ENCODE data around the gene PRKAG2. TPM values are rescaled to one million over a fixed set of nuclear protein-coding genes. Genes with fewer than 3 reads are reported as not detected.
A peak's percentile ranks its signal among the peaks of the same experiment; 100 is the strongest.

PRKAG2 gene
- total RNA-seq = 10 to 100 TPM; 38.3 to 78.5 TPM

DNA sequence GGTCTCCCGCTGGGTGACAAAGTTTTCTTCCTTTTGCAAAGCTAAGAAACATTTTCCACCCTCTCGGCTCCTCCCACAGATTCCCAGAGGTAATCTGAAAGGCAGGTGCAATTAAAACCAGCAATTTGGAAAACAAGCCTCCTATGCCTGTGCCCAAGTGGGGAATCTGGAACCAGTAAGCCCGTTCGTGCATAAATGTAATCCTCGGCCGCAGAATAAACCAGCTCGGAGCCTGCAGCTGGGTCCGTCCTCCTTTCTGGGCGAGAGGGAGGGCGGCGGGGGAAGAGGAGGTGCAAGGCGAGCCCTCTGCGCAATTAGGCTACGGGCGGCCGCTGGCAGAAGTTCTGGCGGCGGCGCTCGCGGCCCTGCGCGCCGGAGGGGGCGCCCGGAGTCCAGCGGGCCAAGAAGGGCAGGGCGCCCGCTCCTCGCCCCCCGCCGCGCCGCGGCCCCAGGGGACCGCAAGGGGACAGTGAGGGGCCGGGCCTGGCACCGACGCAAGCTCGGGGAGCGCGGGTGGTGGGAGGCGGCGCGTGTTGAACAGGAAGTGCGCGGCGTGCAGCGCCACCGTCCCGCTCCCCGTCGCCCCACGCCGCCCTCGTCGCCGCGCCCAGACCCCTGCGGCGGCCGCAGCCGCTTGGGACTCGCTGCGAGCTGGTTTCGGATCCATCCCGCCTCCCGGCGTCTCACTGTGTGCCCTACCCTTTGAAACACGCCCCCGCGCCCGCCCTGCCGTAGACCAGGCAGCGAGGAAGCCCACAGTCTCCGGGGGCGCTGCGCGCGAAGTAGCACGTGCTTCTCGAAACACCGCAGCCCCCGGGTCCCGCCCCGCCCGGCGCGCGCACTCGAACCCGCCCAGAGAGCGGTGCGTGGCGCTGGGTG lies at the start of gene PRKAG2:
Gene PRKAG2, minus strand, starts transcription at position 217 of the 879 bp plus-strand sequence. CDS start 495 bp downstream, outside the sequence.
- H3K9me3 ChIP-seq = no peaks in the 10 kb centered on the region
- H3K27me3 ChIP-seq (replicated peaks; ENCODE audit: insufficient read depth) = no peaks in the 10 kb centered on the region
- peak; percentile 41 for DNase-seq (ENCODE audit: low spot score)
- no peak for ATAC-seq (ENCODE audit: insufficient number of reproducible peaks, low FRiP score, low read depth)
- peaks cover 4 to 15% of the 10 kb centered on the region in 2 donors for H3K4me1 ChIP-seq (ENCODE audit: control insufficient read depth in 1 of 2, low read depth in 2 of 2)
- TF ChIP-seq, protein P1, sequence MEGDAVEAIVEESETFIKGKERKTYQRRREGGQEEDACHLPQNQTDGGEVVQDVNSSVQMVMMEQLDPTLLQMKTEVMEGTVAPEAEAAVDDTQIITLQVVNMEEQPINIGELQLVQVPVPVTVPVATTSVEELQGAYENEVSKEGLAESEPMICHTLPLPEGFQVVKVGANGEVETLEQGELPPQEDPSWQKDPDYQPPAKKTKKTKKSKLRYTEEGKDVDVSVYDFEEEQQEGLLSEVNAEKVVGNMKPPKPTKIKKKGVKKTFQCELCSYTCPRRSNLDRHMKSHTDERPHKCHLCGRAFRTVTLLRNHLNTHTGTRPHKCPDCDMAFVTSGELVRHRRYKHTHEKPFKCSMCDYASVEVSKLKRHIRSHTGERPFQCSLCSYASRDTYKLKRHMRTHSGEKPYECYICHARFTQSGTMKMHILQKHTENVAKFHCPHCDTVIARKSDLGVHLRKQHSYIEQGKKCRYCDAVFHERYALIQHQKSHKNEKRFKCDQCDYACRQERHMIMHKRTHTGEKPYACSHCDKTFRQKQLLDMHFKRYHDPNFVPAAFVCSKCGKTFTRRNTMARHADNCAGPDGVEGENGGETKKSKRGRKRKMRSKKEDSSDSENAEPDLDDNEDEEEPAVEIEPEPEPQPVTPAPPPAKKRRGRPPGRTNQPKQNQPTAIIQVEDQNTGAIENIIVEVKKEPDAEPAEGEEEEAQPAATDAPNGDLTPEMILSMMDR (IDR thresholded peaks at IDR 0.05) = no peak
- H3K4me3 ChIP-seq = peak within 1 kb of the TSS; percentile 80
- peak within 1 kb of the TSS; percentile 73 to 90 for H3K27ac ChIP-seq
- no peaks in the 10 kb centered on the region for H3K36me3 ChIP-seq

- DNase-seq (ENCODE audit: low spot score) (no peak), ATAC-seq (ENCODE audit: insufficient number of reproducible peaks, low FRiP score, low read depth) (no peak)
- TF ChIP-seq, protein P1 (IDR thresholded peaks at IDR 0.05) = no peak
- Histone ChIP-seq H3K27me3 (replicated peaks; ENCODE audit: insufficient read depth) (no peaks in the 10 kb centered on the region), H3K4me3 (no peak overlapping the region), H3K9me3 (no peaks in the 10 kb centered on the region), H3K36me3 (no peaks in the 10 kb centered on the region), H3K4me1 (ENCODE audit: control insufficient read depth in 1 of 2, low read depth in 2 of 2) (no peaks in the 10 kb centered on the region), H3K27ac (peak overlapping the region in 1 of 2 donors; percentile 18)
These were observed 49.4 kb upstream of the PRKAG2 start for GRCh38 chr7:151926336-151926712.

DNA sequence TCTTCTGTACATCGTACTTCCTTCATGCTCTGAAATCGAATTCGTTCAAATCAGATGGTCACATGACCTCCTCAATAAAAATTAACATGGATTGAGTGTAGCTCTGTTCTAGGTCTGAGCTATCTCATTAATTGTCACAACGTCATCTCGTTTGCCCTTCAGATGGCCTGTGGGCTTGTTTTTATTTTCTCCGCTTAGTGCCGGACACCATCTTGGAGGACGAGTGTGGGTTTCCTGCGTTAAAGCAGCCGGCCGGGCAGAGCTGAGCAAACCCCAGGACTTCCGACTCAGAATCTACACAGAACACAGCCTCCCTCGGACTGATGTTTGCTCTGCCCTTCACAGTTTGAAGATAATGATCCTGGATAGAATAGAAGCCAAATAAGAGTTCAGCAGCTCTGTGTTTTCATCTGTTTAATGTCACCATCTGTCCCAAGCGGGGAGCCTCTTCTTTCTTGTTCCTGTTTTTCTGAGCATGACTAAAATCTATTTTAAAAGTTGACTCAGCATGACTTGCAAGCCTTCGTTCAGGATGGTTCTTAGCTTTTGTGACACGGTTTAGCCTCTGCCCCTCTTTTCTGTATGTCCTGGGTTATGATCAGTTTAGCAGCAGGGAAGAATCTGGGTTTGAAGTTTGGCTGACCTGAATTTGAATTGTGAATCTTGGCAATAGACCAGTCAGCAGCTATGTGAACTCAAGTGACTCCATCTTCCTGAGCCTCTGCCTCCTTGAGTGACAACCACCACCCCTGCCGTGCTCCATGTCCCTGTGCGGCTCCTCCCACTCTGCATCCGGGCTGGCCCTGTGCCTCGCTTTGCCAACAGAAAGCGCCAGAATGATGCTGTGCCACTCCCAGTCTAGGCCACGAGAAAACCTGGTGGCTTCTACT lies 48.8 kb upstream of the PRKAG2 start:
- H3K4me1 ChIP-seq (ENCODE audit: control insufficient read depth in 1 of 2, low read depth in 2 of 2) = no peaks in the 10 kb centered on the region
- no peak for DNase-seq (ENCODE audit: low spot score)
- H3K36me3 ChIP-seq = no peaks in the 10 kb centered on the region
- no peak overlapping the region for H3K4me3 ChIP-seq
- ATAC-seq (ENCODE audit: insufficient number of reproducible peaks, low FRiP score, low read depth) = no peak
- no peaks in the 10 kb centered on the region for H3K27me3 ChIP-seq (replicated peaks; ENCODE audit: insufficient read depth)
- TF ChIP-seq, protein P1 (IDR thresholded peaks at IDR 0.05) = no peak
- H3K9me3 ChIP-seq = no peaks in the 10 kb centered on the region
- peak overlapping the region in 1 of 2 donors; percentile 18 for H3K27ac ChIP-seq

- H3K27ac ChIP-seq = peak overlapping the region in 1 of 2 donors; percentile 57
- no peaks in the 10 kb centered on the region for H3K9me3 ChIP-seq
- DNase-seq (ENCODE audit: low spot score) (no peak), ATAC-seq (ENCODE audit: insufficient number of reproducible peaks, low FRiP score, low read depth) (no peak)
- H3K4me3 ChIP-seq = no peak overlapping the region
- TF ChIP-seq, protein P1 (IDR thresholded peaks at IDR 0.05) = no peak
- no peaks in the 10 kb centered on the region for H3K36me3 ChIP-seq
- no peaks in the 10 kb centered on the region for H3K4me1 ChIP-seq (ENCODE audit: control insufficient read depth in 1 of 2, low read depth in 2 of 2)
- H3K27me3 ChIP-seq (replicated peaks; ENCODE audit: insufficient read depth) = no peaks in the 10 kb centered on the region
These were observed 47.6 kb upstream of the PRKAG2 start for GRCh38 chr7:151924508-151924907.

DNA sequence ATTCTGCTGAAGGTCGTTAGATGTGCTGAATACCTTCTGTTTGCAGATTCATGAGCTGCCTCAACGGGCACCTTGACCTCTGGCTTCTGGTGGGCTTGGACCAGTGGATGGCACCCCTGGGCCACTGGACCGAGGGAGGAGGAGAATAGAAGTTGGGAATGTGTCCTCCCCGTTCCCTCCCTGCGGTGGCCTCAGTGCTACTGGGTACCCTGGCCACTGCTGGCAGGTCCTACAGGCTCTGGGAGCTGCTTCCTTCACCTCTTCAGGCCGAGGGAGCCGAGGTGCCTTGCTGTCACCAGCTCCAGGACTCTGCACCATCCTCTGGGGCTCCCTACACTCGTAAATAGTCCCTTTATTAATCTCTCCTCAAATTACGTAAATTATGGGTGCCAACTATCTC lies 47.1 kb upstream of the PRKAG2 start:
- no peaks in the 10 kb centered on the region for H3K36me3 ChIP-seq
- H3K9me3 ChIP-seq = no peaks in the 10 kb centered on the region
- ATAC-seq (ENCODE audit: insufficient number of reproducible peaks, low FRiP score, low read depth) = no peak
- peak overlapping the region in 1 of 2 donors; percentile 57 for H3K27ac ChIP-seq
- TF ChIP-seq, protein P1 (IDR thresholded peaks at IDR 0.05) = no peak
- DNase-seq (ENCODE audit: low spot score) = no peak
- no peak overlapping the region for H3K4me3 ChIP-seq
- no peaks in the 10 kb centered on the region for H3K4me1 ChIP-seq (ENCODE audit: control insufficient read depth in 1 of 2, low read depth in 2 of 2)
- H3K27me3 ChIP-seq (replicated peaks; ENCODE audit: insufficient read depth) = no peaks in the 10 kb centered on the region
